Measurements from ENCODE around the gene FILIP1.

GRCh38 chr6:75292555-75292954 is 201.0 kb downstream of the FILIP1 start:
- TF ChIP-seq, protein P1, sequence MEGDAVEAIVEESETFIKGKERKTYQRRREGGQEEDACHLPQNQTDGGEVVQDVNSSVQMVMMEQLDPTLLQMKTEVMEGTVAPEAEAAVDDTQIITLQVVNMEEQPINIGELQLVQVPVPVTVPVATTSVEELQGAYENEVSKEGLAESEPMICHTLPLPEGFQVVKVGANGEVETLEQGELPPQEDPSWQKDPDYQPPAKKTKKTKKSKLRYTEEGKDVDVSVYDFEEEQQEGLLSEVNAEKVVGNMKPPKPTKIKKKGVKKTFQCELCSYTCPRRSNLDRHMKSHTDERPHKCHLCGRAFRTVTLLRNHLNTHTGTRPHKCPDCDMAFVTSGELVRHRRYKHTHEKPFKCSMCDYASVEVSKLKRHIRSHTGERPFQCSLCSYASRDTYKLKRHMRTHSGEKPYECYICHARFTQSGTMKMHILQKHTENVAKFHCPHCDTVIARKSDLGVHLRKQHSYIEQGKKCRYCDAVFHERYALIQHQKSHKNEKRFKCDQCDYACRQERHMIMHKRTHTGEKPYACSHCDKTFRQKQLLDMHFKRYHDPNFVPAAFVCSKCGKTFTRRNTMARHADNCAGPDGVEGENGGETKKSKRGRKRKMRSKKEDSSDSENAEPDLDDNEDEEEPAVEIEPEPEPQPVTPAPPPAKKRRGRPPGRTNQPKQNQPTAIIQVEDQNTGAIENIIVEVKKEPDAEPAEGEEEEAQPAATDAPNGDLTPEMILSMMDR (IDR thresholded peaks at IDR 0.05): no peak
- TF ChIP-seq ZNF416 (CRISPR knock-in tag; IDR thresholded peaks at IDR 0.05): no peak
- TF ChIP-seq KAT7 (CRISPR knock-in tag; IDR thresholded peaks at IDR 0.05; ENCODE audit: borderline replicate concordance): no peak
- TF ChIP-seq ATF3 (CRISPR knock-in tag; conservative IDR thresholded peaks at IDR 0.05): no peak
- no peak for TF ChIP-seq ZNF121 (CRISPR knock-in tag; IDR thresholded peaks at IDR 0.05)
- TF ChIP-seq, protein P2, sequence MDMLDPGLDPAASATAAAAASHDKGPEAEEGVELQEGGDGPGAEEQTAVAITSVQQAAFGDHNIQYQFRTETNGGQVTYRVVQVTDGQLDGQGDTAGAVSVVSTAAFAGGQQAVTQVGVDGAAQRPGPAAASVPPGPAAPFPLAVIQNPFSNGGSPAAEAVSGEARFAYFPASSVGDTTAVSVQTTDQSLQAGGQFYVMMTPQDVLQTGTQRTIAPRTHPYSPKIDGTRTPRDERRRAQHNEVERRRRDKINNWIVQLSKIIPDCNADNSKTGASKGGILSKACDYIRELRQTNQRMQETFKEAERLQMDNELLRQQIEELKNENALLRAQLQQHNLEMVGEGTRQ (CRISPR knock-in tag; IDR thresholded peaks at IDR 0.05): no peak
- no peak for TF ChIP-seq PRDM15 (CRISPR knock-in tag; IDR thresholded peaks at IDR 0.05)
- TF ChIP-seq CREM (CRISPR knock-in tag; IDR thresholded peaks at IDR 0.05): no peak
- no peak for TF ChIP-seq IRF2 (CRISPR knock-in tag; IDR thresholded peaks at IDR 0.05; ENCODE audit: borderline replicate concordance, low read depth)
- TF ChIP-seq SMAD4 (CRISPR knock-in tag; IDR thresholded peaks at IDR 0.05): no peak
- no peak for TF ChIP-seq ATF1 (CRISPR knock-in tag; IDR thresholded peaks at IDR 0.05)
